ENCODE data around the gene C9orf57.

DNA sequence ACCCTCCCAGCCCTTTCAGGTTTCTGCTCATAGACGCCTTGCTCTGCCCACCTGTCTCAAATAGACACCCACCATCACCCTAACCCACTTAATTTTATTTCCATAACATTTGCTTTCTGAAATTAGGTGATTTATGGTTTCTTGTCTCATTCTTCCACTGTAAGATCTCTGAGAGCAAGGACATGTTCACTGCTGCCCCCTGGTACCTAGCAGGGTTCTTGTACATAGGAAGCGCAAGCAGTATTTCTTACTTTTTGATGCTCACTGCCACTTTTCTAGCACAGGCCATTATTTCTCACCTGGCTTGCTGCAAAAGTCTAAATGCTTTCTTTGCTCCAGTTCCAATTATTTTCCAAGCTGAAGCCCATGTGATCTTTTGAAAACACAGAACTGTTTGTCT is 16.8 kb downstream of the C9orf57 start:
- TF ChIP-seq EZH2 (IDR thresholded peaks at IDR 0.05; ENCODE audit: insufficient read depth, low read length), result no peak
- TF ChIP-seq, protein P1, sequence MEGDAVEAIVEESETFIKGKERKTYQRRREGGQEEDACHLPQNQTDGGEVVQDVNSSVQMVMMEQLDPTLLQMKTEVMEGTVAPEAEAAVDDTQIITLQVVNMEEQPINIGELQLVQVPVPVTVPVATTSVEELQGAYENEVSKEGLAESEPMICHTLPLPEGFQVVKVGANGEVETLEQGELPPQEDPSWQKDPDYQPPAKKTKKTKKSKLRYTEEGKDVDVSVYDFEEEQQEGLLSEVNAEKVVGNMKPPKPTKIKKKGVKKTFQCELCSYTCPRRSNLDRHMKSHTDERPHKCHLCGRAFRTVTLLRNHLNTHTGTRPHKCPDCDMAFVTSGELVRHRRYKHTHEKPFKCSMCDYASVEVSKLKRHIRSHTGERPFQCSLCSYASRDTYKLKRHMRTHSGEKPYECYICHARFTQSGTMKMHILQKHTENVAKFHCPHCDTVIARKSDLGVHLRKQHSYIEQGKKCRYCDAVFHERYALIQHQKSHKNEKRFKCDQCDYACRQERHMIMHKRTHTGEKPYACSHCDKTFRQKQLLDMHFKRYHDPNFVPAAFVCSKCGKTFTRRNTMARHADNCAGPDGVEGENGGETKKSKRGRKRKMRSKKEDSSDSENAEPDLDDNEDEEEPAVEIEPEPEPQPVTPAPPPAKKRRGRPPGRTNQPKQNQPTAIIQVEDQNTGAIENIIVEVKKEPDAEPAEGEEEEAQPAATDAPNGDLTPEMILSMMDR (IDR thresholded peaks at IDR 0.05; ENCODE audit: insufficient read depth, low read depth, low read length), result no peak

All from astrocyte (in vitro differentiated cells and primary cell).